Skin of body (tissue), 3 donors: Measurements from ENCODE around the gene BCL2L12. TPM values are rescaled to one million over a fixed set of nuclear protein-coding genes. Genes with fewer than 3 reads are reported as not detected.
"Not testable (repeated sequence)": the region's sequence is repeated elsewhere in the genome, so short reads cannot be mapped to it uniquely, and the experiment has no call there.

ENCODE experiments used
- DNase-seq: peaks from one replicate; lab custom pipeline; 2025; lab: John Stamatoyannopoulos, UW
- small RNA-seq: library from RNA; depleted of rRNA; stranded (forward); fragments of <200 nt; gene quantifications from one replicate; pipeline ENCODE3, GENCODE V24; 2014; ENCODE audit warnings: low replicate concordance
- total RNA-seq: library from RNA; depleted of rRNA; stranded (reverse); fragments of >200 nt; gene quantifications from one replicate; pipeline ENCODE4 v1.2.3, GENCODE V29; 2014

BCL2L12 gene
- total RNA-seq, 1 donor from 2014 or later = 5.0 TPM

DNA sequence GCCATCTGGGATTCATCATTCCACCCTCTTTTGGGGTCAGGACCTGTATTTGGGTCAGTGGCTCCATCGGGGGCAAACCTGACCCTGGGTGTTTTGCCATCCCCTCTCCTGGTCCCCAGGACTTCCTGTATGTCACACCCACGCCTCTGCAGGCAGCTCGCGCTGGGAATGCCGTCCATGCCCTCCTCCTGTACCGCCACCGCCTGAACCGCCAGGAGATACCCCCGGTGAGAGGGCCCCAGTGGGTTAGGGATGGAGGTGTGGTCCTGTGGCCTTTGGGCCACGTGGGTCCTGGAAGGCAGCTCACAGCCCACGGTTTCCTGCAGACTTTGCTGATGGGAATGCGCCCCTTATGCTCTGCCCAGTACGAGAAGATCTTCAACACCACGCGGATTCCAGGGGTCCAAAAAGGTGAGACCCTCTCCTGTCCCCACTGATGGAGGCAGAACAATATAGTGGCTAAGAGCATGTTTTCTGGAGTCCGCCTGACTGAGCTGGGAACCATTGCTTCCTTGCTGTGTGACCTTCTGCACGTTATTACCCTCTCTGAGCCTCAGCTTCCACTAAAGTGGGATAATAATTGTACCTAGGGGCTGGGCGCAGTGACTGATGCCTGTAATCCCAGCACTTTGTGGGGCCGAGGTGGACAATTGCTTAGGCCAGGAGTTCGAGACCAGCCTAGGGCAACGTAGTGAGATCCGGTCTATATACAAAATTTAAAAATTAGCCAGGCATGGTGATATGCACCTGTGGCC is 39.3 kb downstream of the BCL2L12 start:
- no peak for DNase-seq

DNA sequence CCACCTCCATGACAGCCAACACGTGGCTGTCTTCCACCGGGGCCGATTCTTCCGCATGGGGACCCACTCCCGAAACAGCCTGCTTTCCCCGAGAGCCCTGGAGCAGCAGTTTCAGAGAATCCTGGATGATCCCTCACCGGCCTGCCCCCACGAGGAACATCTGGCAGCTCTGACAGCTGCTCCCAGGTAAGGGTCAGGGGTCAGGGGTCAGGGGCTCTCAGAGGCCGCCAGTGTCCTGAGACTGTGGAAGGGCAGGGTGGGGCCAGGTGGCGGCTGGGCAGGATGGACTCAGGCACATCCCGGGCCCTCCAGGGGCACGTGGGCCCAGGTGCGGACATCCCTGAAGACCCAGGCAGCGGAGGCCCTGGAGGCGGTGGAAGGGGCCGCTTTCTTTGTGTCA is 40.2 kb downstream of the BCL2L12 start:
- DNase-seq = no peak

DNA sequence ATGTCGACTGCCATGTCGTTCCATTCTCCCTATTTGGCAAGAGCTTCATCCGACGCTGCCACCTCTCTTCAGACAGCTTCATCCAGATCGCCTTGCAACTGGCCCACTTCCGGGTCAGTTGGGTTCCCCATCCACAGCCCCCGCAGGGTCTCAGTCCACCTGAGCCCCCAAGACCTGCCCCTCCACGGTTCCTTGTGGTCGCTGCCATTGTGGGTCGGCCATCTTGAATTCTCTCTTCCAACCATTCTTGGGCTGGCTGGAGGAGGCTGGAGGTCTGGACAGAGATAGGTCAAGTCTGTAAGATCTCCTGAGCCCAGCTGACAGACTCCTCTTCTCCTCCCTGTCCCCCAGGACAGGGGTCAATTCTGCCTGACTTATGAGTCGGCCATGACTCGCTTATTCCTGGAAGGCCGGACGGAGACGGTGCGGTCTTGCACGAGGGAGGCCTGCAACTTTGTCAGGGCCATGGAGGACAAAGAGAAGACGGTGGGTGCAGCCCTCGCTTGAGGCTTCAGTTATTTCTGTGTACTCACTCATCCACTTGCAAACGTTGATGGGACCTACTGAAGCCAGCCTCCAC is 44.7 kb downstream of the BCL2L12 start:
- no peak for DNase-seq

DNA sequence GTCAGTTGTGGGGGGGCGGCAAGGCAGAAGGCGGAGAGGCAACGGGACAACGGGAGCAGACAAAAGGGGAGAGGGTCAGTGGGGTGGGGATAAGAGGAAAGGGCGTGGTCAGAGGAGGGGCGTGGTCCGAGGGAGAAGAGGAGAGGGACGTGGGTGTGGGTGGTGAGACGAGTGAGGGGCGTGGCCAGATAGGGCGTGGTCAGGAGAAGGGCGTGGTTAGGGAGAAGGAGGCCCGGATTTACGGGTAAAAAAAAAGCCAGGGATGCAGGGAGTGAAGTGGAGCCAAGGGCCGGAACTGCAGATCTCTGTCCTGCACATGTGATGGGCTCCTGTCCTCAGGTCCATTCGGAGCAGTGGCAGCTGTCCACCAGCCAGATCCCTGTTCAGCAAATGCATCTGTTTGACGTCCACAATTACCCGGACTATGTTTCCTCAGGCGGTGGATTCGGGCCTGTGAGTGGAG is 46.7 kb downstream of the BCL2L12 start:
- no peak for DNase-seq

DNA sequence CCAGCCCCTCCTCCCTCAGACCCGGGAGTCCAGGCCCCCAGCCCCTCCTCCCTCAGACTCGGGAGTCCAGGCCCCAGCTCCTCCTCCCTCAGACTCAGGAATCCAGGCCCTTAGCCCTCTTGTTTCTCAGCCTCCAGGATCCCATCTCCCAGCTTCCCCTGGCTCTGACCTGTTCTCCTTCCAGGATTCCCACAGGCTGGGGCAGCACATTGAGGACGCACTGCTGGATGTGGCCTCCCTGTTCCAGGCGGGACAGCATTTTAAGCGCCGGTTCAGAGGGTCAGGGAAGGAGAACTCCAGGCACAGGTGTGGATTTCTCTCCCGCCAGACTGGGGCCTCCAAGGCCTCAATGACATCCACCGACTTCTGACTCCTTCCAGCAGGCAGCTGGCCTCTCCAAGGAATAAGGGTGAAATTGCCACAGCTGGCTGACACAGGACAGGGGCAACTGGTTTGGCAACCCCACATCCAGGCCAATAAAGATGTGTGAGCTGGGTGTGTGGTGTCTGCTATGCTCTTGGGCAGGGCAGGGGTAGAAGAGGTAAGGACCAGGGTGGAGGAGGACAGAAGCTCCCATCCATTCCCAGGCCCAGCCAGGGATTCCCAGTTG is 47.6 kb downstream of the BCL2L12 start:
- no peak for DNase-seq

DNA sequence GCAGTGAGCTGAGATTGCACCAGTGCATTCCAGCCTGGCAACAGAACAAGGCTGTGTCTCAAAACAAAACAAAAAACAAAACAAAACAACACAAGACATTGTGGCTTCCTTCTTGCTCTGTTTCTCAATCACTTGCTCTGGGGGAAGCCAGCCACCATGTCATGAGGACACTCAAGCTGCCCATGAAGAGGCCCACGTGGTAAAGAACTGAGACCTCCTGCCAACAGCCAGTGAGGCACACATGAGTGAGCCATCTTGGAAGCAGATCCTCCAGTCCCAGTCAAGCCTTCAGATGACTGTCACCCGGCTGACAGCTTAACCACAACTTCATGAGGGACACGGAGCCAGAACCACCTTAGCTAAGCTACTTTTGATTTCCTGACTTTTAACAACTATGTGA is 50.4 kb downstream of the BCL2L12 start:
- no peak for DNase-seq

DNA sequence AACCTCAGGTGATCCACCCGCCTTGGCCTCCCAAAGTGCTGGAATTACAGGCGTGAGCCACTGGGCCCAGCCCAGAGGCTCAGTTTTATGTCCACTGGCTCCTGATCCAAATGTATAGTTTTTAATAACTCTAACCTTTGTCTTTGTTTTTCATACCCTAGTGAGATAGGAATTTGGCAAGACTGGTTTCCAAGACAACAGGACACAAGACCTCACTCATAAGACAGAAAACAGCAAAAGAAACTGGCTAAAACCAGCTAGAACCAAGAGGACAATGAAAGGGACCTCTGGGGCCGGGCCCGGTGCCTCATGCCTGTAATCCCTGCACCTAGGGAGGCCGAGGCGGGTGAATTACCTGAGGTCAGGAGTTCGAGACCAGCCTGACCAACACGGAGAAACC is 52.8 kb downstream of the BCL2L12 start:
- no peak for DNase-seq

DNA sequence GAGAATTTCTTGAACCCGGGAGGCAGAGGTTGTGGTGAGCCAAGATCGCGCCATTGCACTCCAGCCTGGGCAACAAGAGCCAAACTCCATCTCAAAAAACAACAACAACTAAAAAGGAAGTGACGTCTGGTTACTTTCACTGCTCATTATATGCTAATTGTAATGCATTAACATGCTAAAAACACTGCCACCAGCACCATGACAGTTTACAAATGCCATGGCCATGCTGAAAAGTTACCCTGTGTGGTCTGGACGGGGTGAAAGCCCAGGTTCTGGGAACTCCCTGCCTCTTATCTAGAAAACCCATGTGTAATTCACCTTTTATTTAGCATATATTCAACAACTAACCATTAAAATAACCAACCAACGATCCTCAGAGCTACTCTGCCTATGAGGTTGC is 53.3 kb downstream of the BCL2L12 start:
- DNase-seq = no peak

DNA sequence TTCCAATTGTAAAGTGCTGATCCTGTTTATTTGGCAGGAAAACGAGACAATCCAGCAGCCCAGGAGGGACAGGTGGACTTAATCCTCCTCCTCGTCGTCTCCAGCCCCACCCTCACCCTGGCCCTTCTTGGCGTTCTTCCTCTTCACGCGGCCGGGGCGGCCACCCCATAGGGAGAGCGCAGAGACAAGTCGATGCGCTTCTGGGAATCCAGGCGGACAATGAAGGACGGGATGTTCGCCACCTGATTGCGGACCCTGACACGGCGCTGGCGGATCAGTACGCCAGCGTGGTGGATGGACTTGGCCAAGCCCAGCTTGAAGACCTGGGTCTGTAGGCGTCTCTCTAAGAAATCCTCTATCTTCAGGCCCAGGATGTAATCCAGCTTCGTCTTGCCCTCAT is 53.7 kb downstream of the BCL2L12 start:
- DNase-seq = not testable (repeated sequence)

Small RNA genes within 50 kb of the gene (small RNA-seq; reads per million reads assigned to genes)
- not detected for gene MIR5088

Other genes starting within 250 kb of the BCL2L12 start
- gene PTH2, start 242.5 kb upstream of the BCL2L12 start, total RNA-seq = not detected
- not detected for gene GFY, start 240.5 kb upstream of the BCL2L12 start, total RNA-seq
- 0.59 TPM for gene SLC17A7, start 224.4 kb upstream of the BCL2L12 start, total RNA-seq
- gene PIH1D1, start 214.1 kb upstream of the BCL2L12 start, total RNA-seq = 49.7 TPM
- 22.5 TPM for gene ALDH16A1, start 212.7 kb upstream of the BCL2L12 start, total RNA-seq
- gene FLT3LG, start 191.7 kb upstream of the BCL2L12 start, total RNA-seq = 1.3 TPM
- gene RPL13A, start 178.3 kb upstream of the BCL2L12 start, total RNA-seq = 3,296 TPM
- gene RPS11, start 169.5 kb upstream of the BCL2L12 start, total RNA-seq = 2,894 TPM
- gene FCGRT, start 153.3 kb upstream of the BCL2L12 start, total RNA-seq = 96.1 TPM
- gene RCN3, start 137.9 kb upstream of the BCL2L12 start, total RNA-seq = 71.9 TPM
- gene NOSIP, start 85.4 kb upstream of the BCL2L12 start, total RNA-seq = 28.4 TPM
- 2.8 TPM for gene PRRG2, start 84.6 kb upstream of the BCL2L12 start, total RNA-seq
- 6.9 TPM for gene PRR12, start 74.8 kb upstream of the BCL2L12 start, total RNA-seq
- 10.2 TPM for gene RRAS, start 25.8 kb upstream of the BCL2L12 start, total RNA-seq
- gene SCAF1, start 23.7 kb upstream of the BCL2L12 start, total RNA-seq = 8.5 TPM
- gene IRF3, start 76 bp upstream of the BCL2L12 start, total RNA-seq = 42.6 TPM
- gene PRMT1, start 11.3 kb downstream of the BCL2L12 start, total RNA-seq = 129 TPM
- gene ADM5, start 23.7 kb downstream of the BCL2L12 start, total RNA-seq = 0.69 TPM
- gene CPT1C, start 25.2 kb downstream of the BCL2L12 start, total RNA-seq = 1.6 TPM
- gene TSKS, start 97.4 kb downstream of the BCL2L12 start, total RNA-seq = 0.30 TPM
- gene AP2A1, start 101.1 kb downstream of the BCL2L12 start, total RNA-seq = 31.4 TPM
- gene FUZ, start 147.4 kb downstream of the BCL2L12 start, total RNA-seq = 13.4 TPM
- gene MED25, start 152.4 kb downstream of the BCL2L12 start, total RNA-seq = 17.4 TPM
- 46.4 TPM for gene PTOV1, start 185.2 kb downstream of the BCL2L12 start, total RNA-seq
- gene PNKP, start 201.6 kb downstream of the BCL2L12 start, total RNA-seq = 25.2 TPM
- gene AKT1S1, start 211.4 kb downstream of the BCL2L12 start, total RNA-seq = 4.3 TPM
- 12.9 TPM for gene TBC1D17, start 211.8 kb downstream of the BCL2L12 start, total RNA-seq
- 0.49 TPM for gene IL4I1, start 231.0 kb downstream of the BCL2L12 start, total RNA-seq